Stimulated activated CD8-positive, alpha-beta memory T cell treated with anti-CD3 and anti-CD28 coated beads, Interleukin-2, amount 100 ng/mL, for 1 hour (primary cell): ENCODE measurements around the gene PLSCR3.
"Not testable (repeated sequence)": the region's sequence is repeated elsewhere in the genome, so short reads cannot be mapped to it uniquely, and the experiment has no call there.

ENCODE experiments used
- DNase-seq, 2 donors: peaks; one replicate each; pipeline ENCODE4 v3.0.0-alpha.2; 2020; ENCODE audit warnings: low read depth in 2 of 2

Gene PLSCR3

GRCh38 chr17:7380855-7381683, 13.3 kb downstream of the PLSCR3 start, which contains the start of gene TNK1:
TNK1 (plus strand) TSS chr17:7381089; CDS start chr17:7382927, 1,838 bp downstream.
- no peak for DNase-seq

GRCh38 chr17:7380321-7380720, 14.0 kb downstream of the PLSCR3 start:
- no peak for DNase-seq

- no peak for DNase-seq
Observed at GRCh38 chr17:7379134-7379533, 15.2 kb downstream of the PLSCR3 start.

GRCh38 chr17:7374353-7374752, 20.0 kb downstream of the PLSCR3 start:
- no peak for DNase-seq

- DNase-seq = no peak
Observed at GRCh38 chr17:7370853-7371252, 23.5 kb downstream of the PLSCR3 start.

- no peak for DNase-seq
Observed at GRCh38 chr17:7369825-7370224, 24.5 kb downstream of the PLSCR3 start.

- DNase-seq = not testable (repeated sequence)
Observed at GRCh38 chr17:7368599-7368994, 25.7 kb downstream of the PLSCR3 start.

- no peak for DNase-seq
Observed at GRCh38 chr17:7367918-7368598, 26.3 kb downstream of the PLSCR3 start.

- DNase-seq = no peak
Observed at GRCh38 chr17:7367083-7367482, 27.2 kb downstream of the PLSCR3 start.

GRCh38 chr17:7365963-7366362, 28.4 kb downstream of the PLSCR3 start:
- DNase-seq = not testable (repeated sequence)

GRCh38 chr17:7363311-7363710, 31.0 kb downstream of the PLSCR3 start:
- DNase-seq = no peak

GRCh38 chr17:7361906-7362305, 32.4 kb downstream of the PLSCR3 start:
- no peak for DNase-seq

GRCh38 chr17:7357381-7357780, 36.9 kb downstream of the PLSCR3 start:
- no peak for DNase-seq

GRCh38 chr17:7356756-7357155, 37.6 kb downstream of the PLSCR3 start:
- no peak for DNase-seq

- peak; percentile 73 to 79 for DNase-seq
Observed at GRCh38 chr17:7356072-7356549, 38.2 kb downstream of the PLSCR3 start.

GRCh38 chr17:7355573-7355972, 38.8 kb downstream of the PLSCR3 start:
- no peak for DNase-seq

- DNase-seq = no peak
Observed at GRCh38 chr17:7355053-7355452, 39.3 kb downstream of the PLSCR3 start, which contains the start of gene TMEM95. TMEM95 (plus strand) TSS chr17:7355156; CDS start chr17:7355205, 49 bp downstream.

- no peak for DNase-seq
Observed at GRCh38 chr17:7354262-7354843, 40.0 kb downstream of the PLSCR3 start.

GRCh38 chr17:7352910-7353635, 41.3 kb downstream of the PLSCR3 start:
- no peak for DNase-seq

GRCh38 chr17:7352503-7352889, 41.8 kb downstream of the PLSCR3 start:
- no peak for DNase-seq

GRCh38 chr17:7351665-7352502, 42.4 kb downstream of the PLSCR3 start, which contains the start of gene KCTD11:
KCTD11 (plus strand) TSS chr17:7352162.
- peak; percentile 50 to 64 for DNase-seq
